HEK293 (cell line): ENCODE measurements around the gene DGKH.

ENCODE experiments used
- FEZF1 ChIP-seq: fragments of 450-650 bp; formaldehyde crosslinking; IDR thresholded peaks from 2 replicates; pipeline ENCODE4 v1.5.1; 2016; ENCODE audit warnings: missing biosample characterization, missing genetic modification characterization
- GLI2 ChIP-seq: fragments of 450-650 bp; formaldehyde crosslinking; IDR thresholded peaks from 2 replicates; pipeline ENCODE4; 2017; ENCODE audit warnings: missing biosample characterization, missing genetic modification characterization, low read depth, borderline replicate concordance
- IKZF3 ChIP-seq: fragments of 450-650 bp; IDR thresholded peaks from 2 replicates; pipeline ENCODE4 v1.5.0; 2018; ENCODE audit warnings: missing biosample characterization, mild to moderate bottlenecking, missing genetic modification characterization, moderate library complexity
- KLF10 ChIP-seq: fragments of 450-650 bp; IDR thresholded peaks from 2 replicates; pipeline ENCODE4 v1.5.1; 2018; ENCODE audit warnings: missing biosample characterization, mild to moderate bottlenecking, missing genetic modification characterization
- OSR2 ChIP-seq: fragments of 450-650 bp; formaldehyde crosslinking; IDR thresholded peaks from 2 replicates; pipeline ENCODE4 v1.5.1; 2016; ENCODE audit warnings: missing biosample characterization, missing genetic modification characterization
- PRDM4 ChIP-seq: fragments of 450-650 bp; formaldehyde crosslinking; IDR thresholded peaks from 2 replicates; pipeline ENCODE4 v1.5.1; 2017; ENCODE audit warnings: missing biosample characterization, missing genetic modification characterization
- SP3 ChIP-seq: fragments of 450-650 bp; formaldehyde crosslinking; IDR thresholded peaks from 2 replicates; pipeline ENCODE4 v1.5.1; 2016; ENCODE audit warnings: missing biosample characterization, missing genetic modification characterization
- ZFHX2 ChIP-seq: fragments of 450-650 bp; formaldehyde crosslinking; conservative IDR thresholded peaks from 2 replicates; pipeline ENCODE4 v1.5.1; 2016; ENCODE audit warnings: missing biosample characterization, missing genetic modification characterization
- ZFP41 ChIP-seq: fragments of 450-650 bp; formaldehyde crosslinking; IDR thresholded peaks from 2 replicates; pipeline ENCODE4 v1.5.1; 2016; ENCODE audit warnings: missing biosample characterization, missing genetic modification characterization, borderline replicate concordance
- ZNF146 ChIP-seq: fragments of 450-650 bp; formaldehyde crosslinking; IDR thresholded peaks from 2 replicates; pipeline ENCODE4 v1.5.1; 2016; ENCODE audit warnings: missing biosample characterization, missing genetic modification characterization
- ZNF169 ChIP-seq: fragments of 450-650 bp; formaldehyde crosslinking; IDR thresholded peaks from 2 replicates; pipeline ENCODE4 v1.5.1; 2016; ENCODE audit warnings: missing biosample characterization, missing genetic modification characterization
- ZNF184 ChIP-seq: fragments of 450-650 bp; IDR thresholded peaks from 2 replicates; pipeline ENCODE4 v1.5.1; 2018; ENCODE audit warnings: missing biosample characterization, mild to moderate bottlenecking, missing genetic modification characterization
- ZNF24 ChIP-seq: fragments of 450-650 bp; formaldehyde crosslinking; IDR thresholded peaks from 2 replicates; pipeline ENCODE4 v1.5.1; 2016; ENCODE audit warnings: missing biosample characterization, missing genetic modification characterization
- ZNF394 ChIP-seq: fragments of 450-650 bp; formaldehyde crosslinking; IDR thresholded peaks from 2 replicates; pipeline ENCODE4 v1.5.1; 2016; ENCODE audit warnings: missing biosample characterization, missing genetic modification characterization, mild to moderate bottlenecking, moderate library complexity, borderline replicate concordance
- ZNF518A ChIP-seq: fragments of 450-650 bp; formaldehyde crosslinking; conservative IDR thresholded peaks from 2 replicates; pipeline ENCODE4 v1.5.1; 2016; ENCODE audit warnings: low read depth, missing biosample characterization, missing genetic modification characterization
- ZNF626 ChIP-seq: fragments of 450-650 bp; sonication (Bioruptor Pico); formaldehyde crosslinking; IDR thresholded peaks from 2 replicates; pipeline ENCODE4 v1.5.1; 2018; ENCODE audit warnings: missing biosample characterization, missing genetic modification characterization, inconsistent platforms
- ZNF629 ChIP-seq: fragments of 450-650 bp; formaldehyde crosslinking; IDR thresholded peaks from 2 replicates; pipeline ENCODE4 v1.5.1; 2017; ENCODE audit warnings: missing biosample characterization, missing genetic modification characterization
- ZNF654 ChIP-seq: fragments of 450-650 bp; formaldehyde crosslinking; IDR thresholded peaks from 2 replicates; pipeline ENCODE4 v1.5.1; 2016; ENCODE audit warnings: low read depth, missing biosample characterization, missing genetic modification characterization
- ZNF664 ChIP-seq: fragments of 450-650 bp; formaldehyde crosslinking; IDR thresholded peaks from 2 replicates; pipeline ENCODE4 v1.5.1; 2016; ENCODE audit warnings: missing biosample characterization, missing genetic modification characterization
- ZNF837 ChIP-seq: fragments of 450-650 bp; formaldehyde crosslinking; IDR thresholded peaks from 2 replicates; pipeline ENCODE4 v1.5.1; 2016; ENCODE audit warnings: missing biosample characterization, missing genetic modification characterization
- TF ChIP-seq, protein P1 (sequence below): fragments of 450-650 bp; formaldehyde crosslinking; IDR thresholded peaks from 2 replicates; pipeline ENCODE4 v1.5.1; 2016; ENCODE audit warnings: missing biosample characterization, missing genetic modification characterization
- TF ChIP-seq, protein P2 (sequence below): fragments of 450-650 bp; formaldehyde crosslinking; IDR thresholded peaks from 2 replicates; pipeline ENCODE4 v1.5.1; 2016; ENCODE audit warnings: missing biosample characterization, missing genetic modification characterization
- TF ChIP-seq, protein P3 (sequence below): IDR thresholded peaks from 2 replicates; pipeline ENCODE4 v1.6.1; 2011; ENCODE audit warnings: mild to moderate bottlenecking, low read depth, low read length, borderline replicate concordance
- TF ChIP-seq, protein P4 (sequence below): fragments of 450-650 bp; formaldehyde crosslinking; IDR thresholded peaks from 2 replicates; pipeline ENCODE4 v1.5.1; 2016; ENCODE audit warnings: missing biosample characterization, missing genetic modification characterization

The DGKH gene

GRCh38 chr13:42071672-42072419 is 23.4 kb downstream of the DGKH start (continued):
- 0 out of 2 replicates have a peak, but pooled peaks have one; percentile 25 for TF ChIP-seq PRDM4 (tag by site-specific recombination)
- peak; percentile 78 for TF ChIP-seq KLF10
- no peak for TF ChIP-seq ZNF626 (tag by site-specific recombination)
- peak; percentile 31; the same call in 1 of the 2 replicates for TF ChIP-seq SP3 (tag by site-specific recombination)
- TF ChIP-seq ZNF664 = peak; percentile 66; the same call in 1 of the 2 replicates
- TF ChIP-seq, protein P1, sequence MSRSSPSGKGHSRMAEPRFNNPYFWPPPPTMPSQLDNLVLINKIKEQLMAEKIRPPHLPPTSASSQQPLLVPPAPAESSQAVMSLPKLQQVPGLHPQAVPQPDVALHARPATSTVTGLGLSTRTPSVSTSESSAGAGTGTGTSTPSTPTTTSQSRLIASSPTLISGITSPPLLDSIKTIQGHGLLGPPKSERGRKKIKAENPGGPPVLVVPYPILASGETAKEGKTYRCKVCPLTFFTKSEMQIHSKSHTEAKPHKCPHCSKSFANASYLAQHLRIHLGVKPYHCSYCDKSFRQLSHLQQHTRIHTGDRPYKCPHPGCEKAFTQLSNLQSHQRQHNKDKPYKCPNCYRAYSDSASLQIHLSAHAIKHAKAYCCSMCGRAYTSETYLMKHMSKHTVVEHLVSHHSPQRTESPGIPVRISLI (tag by site-specific recombination) = peak; percentile 85
- TF ChIP-seq ZNF518A (tag by site-specific recombination) = 0 out of 2 replicates have a peak, but pooled peaks have one; percentile 22
- TF ChIP-seq ZNF654 = no peak
- TF ChIP-seq ZFP41 (tag by site-specific recombination) = no peak
- TF ChIP-seq OSR2 (tag by site-specific recombination) = peak; percentile 71; the same call in 1 of the 2 replicates
- peak; percentile 87 for TF ChIP-seq IKZF3 (tag by site-specific recombination)
- peak; percentile 75; the same call in 1 of the 2 replicates for TF ChIP-seq ZNF146 (tag by site-specific recombination)
- TF ChIP-seq, protein P2, sequence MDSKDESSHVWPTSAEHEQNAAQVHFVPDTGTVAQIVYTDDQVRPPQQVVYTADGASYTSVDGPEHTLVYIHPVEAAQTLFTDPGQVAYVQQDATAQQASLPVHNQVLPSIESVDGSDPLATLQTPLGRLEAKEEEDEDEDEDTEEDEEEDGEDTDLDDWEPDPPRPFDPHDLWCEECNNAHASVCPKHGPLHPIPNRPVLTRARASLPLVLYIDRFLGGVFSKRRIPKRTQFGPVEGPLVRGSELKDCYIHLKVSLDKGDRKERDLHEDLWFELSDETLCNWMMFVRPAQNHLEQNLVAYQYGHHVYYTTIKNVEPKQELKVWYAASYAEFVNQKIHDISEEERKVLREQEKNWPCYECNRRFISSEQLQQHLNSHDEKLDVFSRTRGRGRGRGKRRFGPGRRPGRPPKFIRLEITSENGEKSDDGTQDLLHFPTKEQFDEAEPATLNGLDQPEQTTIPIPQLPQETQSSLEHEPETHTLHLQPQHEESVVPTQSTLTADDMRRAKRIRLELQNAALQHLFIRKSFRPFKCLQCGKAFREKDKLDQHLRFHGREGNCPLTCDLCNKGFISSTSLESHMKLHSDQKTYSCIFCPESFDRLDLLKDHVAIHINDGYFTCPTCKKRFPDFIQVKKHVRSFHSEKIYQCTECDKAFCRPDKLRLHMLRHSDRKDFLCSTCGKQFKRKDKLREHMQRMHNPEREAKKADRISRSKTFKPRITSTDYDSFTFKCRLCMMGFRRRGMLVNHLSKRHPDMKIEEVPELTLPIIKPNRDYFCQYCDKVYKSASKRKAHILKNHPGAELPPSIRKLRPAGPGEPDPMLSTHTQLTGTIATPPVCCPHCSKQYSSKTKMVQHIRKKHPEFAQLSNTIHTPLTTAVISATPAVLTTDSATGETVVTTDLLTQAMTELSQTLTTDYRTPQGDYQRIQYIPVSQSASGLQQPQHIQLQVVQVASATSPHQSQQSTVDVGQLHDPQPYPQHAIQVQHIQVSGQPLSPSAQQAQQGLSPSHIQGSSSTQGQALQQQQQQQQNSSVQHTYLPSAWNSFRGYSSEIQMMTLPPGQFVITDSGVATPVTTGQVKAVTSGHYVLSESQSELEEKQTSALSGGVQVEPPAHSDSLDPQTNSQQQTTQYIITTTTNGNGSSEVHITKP (tag by site-specific recombination) = no peak
- TF ChIP-seq ZNF24 (tag by site-specific recombination) = peak; percentile 94
- TF ChIP-seq ZFHX2 (tag by site-specific recombination) = no peak
- TF ChIP-seq FEZF1 (tag by site-specific recombination) = peak; percentile 61; the same call in 1 of the 2 replicates
- no peak for TF ChIP-seq ZNF394 (tag by site-specific recombination)
- peak; percentile 97 for TF ChIP-seq ZNF629 (tag by site-specific recombination)
- TF ChIP-seq ZNF837 = no peak
- TF ChIP-seq, protein P3, sequence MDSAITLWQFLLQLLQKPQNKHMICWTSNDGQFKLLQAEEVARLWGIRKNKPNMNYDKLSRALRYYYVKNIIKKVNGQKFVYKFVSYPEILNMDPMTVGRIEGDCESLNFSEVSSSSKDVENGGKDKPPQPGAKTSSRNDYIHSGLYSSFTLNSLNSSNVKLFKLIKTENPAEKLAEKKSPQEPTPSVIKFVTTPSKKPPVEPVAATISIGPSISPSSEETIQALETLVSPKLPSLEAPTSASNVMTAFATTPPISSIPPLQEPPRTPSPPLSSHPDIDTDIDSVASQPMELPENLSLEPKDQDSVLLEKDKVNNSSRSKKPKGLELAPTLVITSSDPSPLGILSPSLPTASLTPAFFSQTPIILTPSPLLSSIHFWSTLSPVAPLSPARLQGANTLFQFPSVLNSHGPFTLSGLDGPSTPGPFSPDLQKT = no peak
- TF ChIP-seq ZNF169 (tag by site-specific recombination) = no peak
- TF ChIP-seq ZNF184 (tag by site-specific recombination) = 0 out of 2 replicates have a peak, but pooled peaks have one; percentile 26
- TF ChIP-seq, protein P4, sequence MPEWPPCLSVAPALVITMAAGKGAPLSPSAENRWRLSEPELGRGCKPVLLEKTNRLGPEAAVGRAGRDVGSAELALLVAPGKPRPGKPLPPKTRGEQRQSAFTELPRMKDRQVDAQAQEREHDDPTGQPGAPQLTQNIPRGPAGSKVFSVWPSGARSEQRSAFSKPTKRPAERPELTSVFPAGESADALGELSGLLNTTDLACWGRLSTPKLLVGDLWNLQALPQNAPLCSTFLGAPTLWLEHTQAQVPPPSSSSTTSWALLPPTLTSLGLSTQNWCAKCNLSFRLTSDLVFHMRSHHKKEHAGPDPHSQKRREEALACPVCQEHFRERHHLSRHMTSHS (tag by site-specific recombination) = 0 out of 2 replicates have a peak, but pooled peaks have one; percentile 46
- TF ChIP-seq GLI2 (tag by site-specific recombination) = peak; percentile 90
